ENCODE results near the gene CABLES2. TPM values are rescaled to one million over a fixed set of nuclear protein-coding genes. Genes with fewer than 3 reads are reported as not detected.

The CABLES2 gene
- total RNA-seq, 1 experiment from 2014 or later = 7.5 TPM

- Mint-ChIP-seq H3K4me3 (no peak overlapping the region), H3K27me3 (ENCODE audit: low read depth) (no peaks in the 10 kb centered on the region; the same call in 1 of the 2 replicates), H3K36me3 (no peaks in the 10 kb centered on the region), H3K4me1 (peaks cover 18% of the 10 kb centered on the region), H3K27ac (no peak overlapping the region), H3K9me3 (peaks cover 5% of the 10 kb centered on the region)
- TF ChIP-seq MXD4 (CRISPR knock-in tag; IDR thresholded peaks at IDR 0.05; ENCODE audit: borderline replicate concordance) (no peak), AFF4 (CRISPR knock-in tag; IDR thresholded peaks at IDR 0.05; ENCODE audit: borderline replicate concordance) (no peak), USF1 (CRISPR knock-in tag; IDR thresholded peaks at IDR 0.05) (no peak), ZBTB43 (CRISPR knock-in tag; IDR thresholded peaks at IDR 0.05) (no peak), SMAD4 (CRISPR knock-in tag; IDR thresholded peaks at IDR 0.05) (no peak), JUN (CRISPR knock-in tag; IDR thresholded peaks at IDR 0.05) (no peak), ESRRA (CRISPR knock-in tag; IDR thresholded peaks at IDR 0.05; ENCODE audit: borderline replicate concordance) (no peak), ZNF532 (CRISPR knock-in tag; IDR thresholded peaks at IDR 0.05; ENCODE audit: borderline replicate concordance) (no peak), ATF6 (CRISPR knock-in tag; IDR thresholded peaks at IDR 0.05) (no peak), ATF1 (CRISPR knock-in tag; IDR thresholded peaks at IDR 0.05) (no peak)
- CTCF ChIA-PET = interaction anchor here (0.9 to 2.0 kb wide), 8 partner anchors 9 to 193 kb away, joined by 3 to 8 read pairs (median 3); no protein-coding TSS in a partner anchor
- POLR2A ChIA-PET = no interaction called here
- ATAC-seq (no peak; the same call in 1 of the 2 replicates), DNase-seq (ENCODE audit: low spot score) (no peak)
These were observed 16.2 kb upstream of the CABLES2 start for GRCh38 chr20:62423326-62423706.

GRCh38 chr20:62422636-62423325, 15.7 kb upstream of the CABLES2 start:
- H3K36me3 Mint-ChIP-seq = no peaks in the 10 kb centered on the region
- H3K4me1 Mint-ChIP-seq = peaks cover 18% of the 10 kb centered on the region
- DNase-seq (ENCODE audit: low spot score) (no peak), ATAC-seq (no peak)
- H3K4me3 Mint-ChIP-seq = no peak overlapping the region
- peaks cover 5% of the 10 kb centered on the region for H3K9me3 Mint-ChIP-seq
- CTCF ChIA-PET = interaction anchor here (0.9 to 2.0 kb wide), 5 partner anchors 9 to 127 kb away, joined by 3 to 8 read pairs (median 5); no protein-coding TSS in a partner anchor
- H3K27me3 Mint-ChIP-seq (ENCODE audit: low read depth) = no peaks in the 10 kb centered on the region; the same call in 1 of the 2 replicates
- H3K27ac Mint-ChIP-seq = no peak overlapping the region
- TF ChIP-seq EMX1 (CRISPR knock-in tag; IDR thresholded peaks at IDR 0.05) = no peak
- TF ChIP-seq MAX (CRISPR knock-in tag; IDR thresholded peaks at IDR 0.05) = no peak
- TF ChIP-seq SP1 (CRISPR knock-in tag; conservative IDR thresholded peaks at IDR 0.05) = no peak
- no peak for TF ChIP-seq NR2C2 (CRISPR knock-in tag; IDR thresholded peaks at IDR 0.05)
- TF ChIP-seq NFYB (CRISPR knock-in tag; conservative IDR thresholded peaks at IDR 0.05; ENCODE audit: low read depth) = no peak
- TF ChIP-seq IRF1 (CRISPR knock-in tag; IDR thresholded peaks at IDR 0.05) = no peak
- POLR2A ChIA-PET = no interaction called here
